ENCODE measurements around the gene ASB6. TPM values are rescaled to one million over a fixed set of nuclear protein-coding genes. Genes with fewer than 3 reads are reported as not detected.

ASB6 gene
- total and polyA plus RNA-seq, 2 of the 13 experiments (the other 11 are each of a cell fraction or from before 2014, with no cell fraction given) = 8.2 to 8.4 TPM

GRCh38 chr9:129626625-129627284 is 15.2 kb downstream of the ASB6 start (continued):
- 0 out of 2 replicates have a peak, but pooled peaks have one; percentile 4 for TF ChIP-seq WIZ (CRISPR knock-in tag; IDR thresholded peaks at IDR 0.05)
- TF ChIP-seq ZBTB40 (IDR thresholded peaks at IDR 0.05) = no peak
- no peak for TF ChIP-seq ZBTB40 (CRISPR knock-in tag; IDR thresholded peaks at IDR 0.05)
- TF ChIP-seq KDM1A (CRISPR knock-in tag; IDR thresholded peaks at IDR 0.05) = no peak
